RKO (cell line): ENCODE results near the gene BPI.
A peak's percentile ranks its signal among the peaks of the same experiment; 100 is the strongest.
"Not testable (repeated sequence)": the region's sequence is repeated elsewhere in the genome, so short reads cannot be mapped to it uniquely, and the experiment has no call there.

Experiments used
- DNase-seq: peaks from one replicate; pipeline ENCODE4 v3.0.0-alpha.2; 2016; ENCODE audit warnings: low spot score

The BPI gene

GRCh38 chr20:38304845-38305447 is 990 bp downstream of the BPI start:
- DNase-seq = peak; percentile 49

- no peak for DNase-seq
These were observed 1.6 kb downstream of the BPI start for GRCh38 chr20:38305541-38305940.

GRCh38 chr20:38306379-38306778 is 2.4 kb downstream of the BPI start:
- peak; percentile 20 for DNase-seq

GRCh38 chr20:38307371-38308046 is 3.6 kb downstream of the BPI start:
- peak; percentile 39 for DNase-seq

DNA sequence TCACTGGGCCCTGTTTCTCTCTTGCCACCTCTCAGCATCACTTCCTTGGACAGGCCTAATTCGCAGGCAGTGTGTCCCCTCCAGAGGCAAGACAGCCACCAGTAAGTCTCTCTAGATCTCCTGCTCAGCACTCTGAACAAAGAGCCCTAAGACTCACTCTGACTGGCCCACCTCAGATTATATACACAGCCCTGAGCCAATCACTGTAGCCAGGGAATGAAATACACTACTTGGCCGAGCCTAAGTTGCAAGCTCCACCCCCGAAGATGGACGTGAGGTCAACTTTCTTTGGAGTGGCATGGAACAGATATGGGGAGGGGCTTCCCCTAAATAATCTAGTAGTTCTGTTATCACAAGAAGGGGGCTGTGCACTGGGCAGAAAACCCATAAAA is 4.1 kb downstream of the BPI start:
- no peak for DNase-seq

DNA sequence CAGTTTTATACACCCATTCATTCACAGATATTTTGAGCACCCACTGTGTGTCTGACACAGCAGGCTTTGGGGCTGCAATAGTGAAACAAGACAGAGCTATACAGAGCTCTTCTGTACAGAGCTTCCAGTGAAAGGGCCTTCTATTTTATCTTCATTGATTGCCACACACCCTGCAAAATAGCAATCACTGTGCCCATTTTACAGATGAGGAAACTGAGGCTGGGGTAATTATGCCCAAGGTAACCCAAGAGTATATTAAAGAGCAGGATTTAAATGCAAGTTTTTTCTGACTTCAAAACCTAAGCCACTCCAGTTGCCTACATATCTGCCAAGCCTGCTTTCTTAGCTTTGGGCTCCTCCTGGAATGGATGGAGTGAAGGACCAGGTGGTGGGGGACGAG is 4.5 kb downstream of the BPI start:
- no peak for DNase-seq

GRCh38 chr20:38311091-38311490 is 7.1 kb downstream of the BPI start:
- DNase-seq = no peak

- no peak for DNase-seq
These were observed 7.5 kb downstream of the BPI start for GRCh38 chr20:38311491-38311890.

DNA sequence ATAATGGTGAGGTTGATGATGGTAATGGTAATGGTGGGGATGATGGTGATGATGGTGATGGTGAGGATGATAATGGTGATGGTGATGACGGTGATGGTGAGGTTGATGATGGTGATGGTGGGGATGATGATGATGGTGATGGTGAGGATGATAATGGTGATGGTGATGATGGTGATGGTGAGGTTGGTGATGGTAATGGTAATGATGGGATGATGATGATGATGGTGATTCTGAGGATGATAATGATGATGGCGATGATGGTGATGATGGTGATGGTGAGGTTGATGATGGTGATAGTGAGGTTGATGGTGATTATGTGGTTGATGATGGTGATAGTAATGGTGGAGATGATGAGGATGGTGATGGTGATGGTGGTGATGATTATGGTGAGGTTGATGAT is 9.7 kb downstream of the BPI start:
- no peak for DNase-seq

GRCh38 chr20:38314350-38314749 is 10.4 kb downstream of the BPI start:
- not testable (repeated sequence) for DNase-seq

DNA sequence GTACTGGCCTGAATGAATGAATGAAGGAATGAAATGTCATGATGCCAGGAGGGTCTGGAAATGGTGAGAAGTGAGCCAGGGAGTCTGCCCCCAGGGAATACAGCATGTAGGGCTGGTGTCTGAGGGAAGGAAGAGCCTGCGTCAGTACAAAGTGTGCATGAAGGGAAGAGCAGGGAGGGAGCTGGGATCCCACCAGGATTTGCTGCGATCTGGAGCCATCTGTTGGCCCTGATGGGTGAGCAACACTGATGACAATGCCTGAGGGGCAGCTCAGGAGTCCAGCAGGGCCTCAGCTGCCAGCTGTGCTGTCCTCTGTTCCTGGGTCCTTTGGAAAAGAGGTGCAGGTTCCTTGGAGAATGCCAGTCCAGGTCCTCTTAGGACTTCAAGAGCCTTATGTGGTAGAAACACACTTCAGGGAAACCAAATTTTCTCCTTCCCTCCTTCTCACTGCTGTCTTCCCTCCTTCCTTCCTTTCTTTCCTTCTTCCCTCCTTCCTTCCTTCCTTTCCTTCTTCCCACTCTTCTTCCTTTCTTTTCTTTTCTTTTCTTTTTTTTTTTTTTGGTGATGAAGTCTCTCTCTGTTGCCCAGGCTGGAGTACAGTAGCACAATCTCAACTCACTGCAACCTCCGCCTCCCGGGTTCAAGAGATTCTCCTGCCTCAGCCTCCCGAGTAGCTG is 11.5 kb downstream of the BPI start:
- DNase-seq = peak; percentile 33

- no peak for DNase-seq
These were observed 12.4 kb downstream of the BPI start for GRCh38 chr20:38316341-38316740.

- DNase-seq = no peak
These were observed 13.5 kb downstream of the BPI start for GRCh38 chr20:38317422-38317821.

GRCh38 chr20:38320221-38320620 is 16.3 kb downstream of the BPI start:
- DNase-seq = no peak

DNA sequence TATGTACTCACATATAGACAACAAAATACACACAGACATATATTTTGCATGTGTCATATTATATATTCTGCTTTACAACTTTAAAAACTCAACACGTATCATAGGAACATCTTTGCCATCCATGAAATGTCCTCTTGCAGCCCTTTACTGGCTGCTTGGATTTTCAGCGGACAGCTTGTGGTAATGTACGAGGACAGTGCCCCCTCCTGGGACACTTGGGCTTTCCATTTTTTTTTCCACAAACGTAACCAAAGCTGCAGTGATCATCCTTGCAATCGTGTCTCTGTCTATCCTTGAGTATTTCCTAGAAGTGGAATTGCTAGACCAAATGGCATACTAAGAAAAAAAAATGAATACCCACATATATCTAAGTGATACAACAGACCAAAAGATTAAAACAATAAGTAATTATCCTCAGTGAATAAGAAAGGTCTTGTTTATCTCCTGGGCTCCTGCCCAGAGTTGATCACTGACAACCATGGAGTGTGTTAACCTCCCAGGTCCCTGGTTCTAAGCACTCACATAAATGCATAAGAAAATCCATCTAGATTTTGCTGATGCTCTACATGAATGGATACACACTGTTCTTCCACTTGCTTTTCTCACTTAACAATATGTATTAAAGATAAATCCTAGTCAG is 18.1 kb downstream of the BPI start:
- DNase-seq = peak; percentile 56

DNA sequence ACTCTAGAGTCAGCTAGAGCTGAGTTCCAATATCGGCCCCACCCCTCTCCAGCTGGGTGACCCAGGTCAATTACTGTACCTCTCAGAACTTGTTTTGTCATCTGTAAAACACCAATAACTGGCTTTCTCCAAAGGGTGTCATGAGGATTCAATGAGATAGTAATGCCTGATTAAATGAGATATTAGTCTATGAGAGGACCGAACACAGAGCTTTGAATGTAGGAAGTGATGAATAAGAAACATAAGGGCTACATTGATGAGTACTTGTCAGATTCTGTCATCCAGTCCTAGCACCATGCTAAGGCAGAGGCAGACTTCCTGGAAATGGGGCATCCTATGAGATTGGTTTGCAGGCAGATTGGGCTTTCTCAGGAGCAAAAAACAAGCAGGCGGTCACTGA is 20.2 kb downstream of the BPI start:
- DNase-seq = no peak

- no peak for DNase-seq
These were observed 21.2 kb downstream of the BPI start for GRCh38 chr20:38325167-38325566.

DNA sequence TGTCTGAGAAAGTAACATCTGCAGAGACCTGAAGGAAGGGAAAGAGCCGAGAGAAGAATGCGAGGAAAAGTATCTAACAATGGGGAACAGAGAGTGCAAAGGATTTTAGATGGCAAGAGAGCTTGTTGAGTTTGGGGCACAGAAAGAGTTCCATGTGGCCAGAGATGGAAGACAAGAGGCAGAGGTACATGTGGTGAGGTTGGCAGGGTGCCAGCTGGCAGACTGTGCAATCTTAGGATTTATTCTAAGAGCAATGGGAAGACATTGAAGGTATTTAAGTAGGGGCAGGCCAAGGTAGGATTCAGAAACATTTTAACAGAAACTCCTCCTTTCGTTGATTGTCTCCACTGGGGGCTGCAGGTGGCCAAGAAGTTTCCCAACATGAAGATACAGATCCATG is 21.9 kb downstream of the BPI start:
- DNase-seq = no peak

DNA sequence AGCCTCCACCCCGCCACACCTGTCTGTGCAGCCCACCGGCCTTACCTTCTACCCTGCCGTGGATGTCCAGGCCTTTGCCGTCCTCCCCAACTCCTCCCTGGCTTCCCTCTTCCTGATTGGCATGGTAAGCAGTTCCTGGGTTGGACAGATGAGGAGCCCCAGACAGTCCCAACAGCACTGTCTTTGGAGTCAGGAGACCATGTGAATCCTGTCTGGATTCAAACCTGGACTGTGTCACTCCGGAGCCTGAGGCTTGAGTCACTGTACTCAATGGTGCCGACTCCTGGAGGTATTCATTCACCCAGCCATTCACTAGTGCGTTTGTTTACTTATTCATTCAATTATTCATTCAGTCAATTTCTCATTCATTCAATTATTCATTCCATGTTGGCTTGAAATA is 22.4 kb downstream of the BPI start:
- no peak for DNase-seq

GRCh38 chr20:38330638-38331037 is 26.7 kb downstream of the BPI start:
- DNase-seq = no peak

DNA sequence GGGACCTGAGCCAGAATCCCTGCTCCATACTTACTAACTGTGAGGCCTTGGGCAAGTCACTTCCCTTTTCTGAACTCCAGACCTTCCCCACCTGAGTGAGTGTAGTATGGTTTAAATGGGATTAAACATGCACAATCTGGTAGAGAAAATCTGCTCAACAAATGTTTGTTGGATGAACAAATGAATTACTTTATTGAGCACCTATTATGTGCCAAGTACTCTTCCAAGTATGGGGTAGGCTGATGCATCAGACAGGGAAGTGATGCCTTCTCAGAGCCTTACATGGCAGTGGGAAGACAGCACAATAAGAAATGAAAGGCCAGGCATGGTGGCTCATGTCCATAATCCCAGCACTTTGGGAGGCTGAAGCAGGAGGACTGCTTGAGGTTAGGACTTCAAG is 27.3 kb downstream of the BPI start:
- DNase-seq = no peak

GRCh38 chr20:38331814-38332213 is 27.9 kb downstream of the BPI start:
- no peak for DNase-seq

- DNase-seq = no peak
These were observed 30.1 kb downstream of the BPI start for GRCh38 chr20:38334016-38334415.
